ENCODE data around the gene NEAT1. TPM values are rescaled to one million over a fixed set of nuclear protein-coding genes. Genes with fewer than 3 reads are reported as not detected.

NEAT1 gene
- total RNA-seq, 2 experiments from 2014 or later, result 402 to 407 TPM

DNA sequence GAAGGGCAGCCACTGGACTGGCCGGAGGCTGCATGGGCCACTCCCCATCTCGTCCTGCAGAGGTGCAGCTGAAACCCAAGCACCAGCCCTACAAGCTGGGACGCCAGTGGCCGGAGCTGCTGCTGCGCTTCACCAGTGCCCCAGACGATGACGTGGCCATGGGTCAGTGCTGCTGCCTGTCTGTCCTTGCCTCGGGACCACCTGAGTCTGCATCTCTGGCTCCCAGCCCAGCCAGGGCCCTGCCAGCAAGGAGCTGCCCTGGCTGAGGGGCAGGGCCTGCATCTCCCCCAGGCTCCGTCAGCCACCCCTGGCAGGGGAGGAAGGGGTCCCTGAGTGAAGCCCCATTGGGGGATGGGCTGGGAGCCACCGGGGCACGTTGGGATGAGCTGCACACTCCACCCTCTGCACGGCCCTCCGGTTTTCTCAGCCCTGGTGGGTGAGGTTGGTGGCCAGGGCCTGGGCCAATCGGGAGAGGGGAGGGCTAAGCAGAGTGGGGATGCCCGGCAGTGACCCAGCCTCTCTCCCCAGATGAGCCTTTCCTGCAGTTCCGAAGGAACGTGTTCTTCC is 29.0 kb upstream of the NEAT1 start:
- POLR2A ChIA-PET, result no interaction called here
- peaks cover 18% of the 10 kb centered on the region for H3K4me1 Mint-ChIP-seq
- no peak overlapping the region for H3K27ac Mint-ChIP-seq
- no peak overlapping the region for H3K4me3 Mint-ChIP-seq
- no peaks in the 10 kb centered on the region for H3K27me3 Mint-ChIP-seq
- H3K36me3 Mint-ChIP-seq, result peaks cover 17% of the 10 kb centered on the region
- DNase-seq (no peak), ATAC-seq (ENCODE audit: low read depth) (no peak)
- H3K9me3 Mint-ChIP-seq, result no peaks in the 10 kb centered on the region

- ATAC-seq (ENCODE audit: low read depth) (no peak), DNase-seq (no peak)
- no peaks in the 10 kb centered on the region for H3K27me3 Mint-ChIP-seq
- H3K9me3 Mint-ChIP-seq, result no peaks in the 10 kb centered on the region
- POLR2A ChIA-PET, result no interaction called here
- H3K4me1 Mint-ChIP-seq, result peaks cover 13% of the 10 kb centered on the region
- peaks cover 15% of the 10 kb centered on the region for H3K36me3 Mint-ChIP-seq
- no peak overlapping the region for H3K27ac Mint-ChIP-seq
- H3K4me3 Mint-ChIP-seq, result no peak overlapping the region
These were observed 28.5 kb upstream of the NEAT1 start for GRCh38 chr11:65394125-65394536.

DNA sequence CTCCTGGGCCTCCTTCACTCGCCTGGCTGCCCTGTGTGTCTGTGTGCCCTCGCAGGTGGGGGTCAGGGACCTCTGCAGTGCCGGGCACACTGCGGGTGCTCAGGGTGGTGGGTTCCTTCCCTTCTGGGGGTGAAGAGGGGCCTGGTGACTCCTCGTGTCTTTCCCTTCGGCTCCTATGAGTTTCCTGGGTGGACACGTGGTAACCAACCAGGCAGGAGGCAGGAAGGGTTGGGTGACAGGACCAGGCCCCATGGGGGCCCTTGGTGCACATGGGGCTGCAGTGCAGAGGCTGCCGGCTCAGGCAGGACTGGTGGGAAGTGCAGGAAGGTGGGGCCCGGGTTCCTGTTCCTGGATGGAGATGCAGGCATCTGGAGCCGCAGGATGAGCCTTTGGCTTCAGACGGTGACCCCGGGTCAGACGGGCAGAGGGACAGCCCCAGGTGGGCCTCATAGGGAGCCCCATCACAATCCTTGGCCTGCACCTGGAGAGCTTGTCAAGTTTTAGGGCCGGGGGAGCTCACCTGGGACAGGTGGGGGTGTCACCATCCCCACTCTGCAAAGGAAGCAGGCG is 26.6 kb upstream of the NEAT1 start:
- DNase-seq, result no peak
- Mint-ChIP-seq H3K27me3 (no peaks in the 10 kb centered on the region), H3K9me3 (no peaks in the 10 kb centered on the region), H3K4me3 (no peak overlapping the region), H3K4me1 (peaks cover 3% of the 10 kb centered on the region), H3K27ac (no peak overlapping the region), H3K36me3 (peaks cover 12% of the 10 kb centered on the region)
- POLR2A ChIA-PET, result interaction anchor here (1.0 kb wide), 1 partner anchor 10 kb away, joined by 3 read pairs; the partner anchor contains the start of gene FRMD8
- no peak for ATAC-seq (ENCODE audit: low read depth)

- no peaks in the 10 kb centered on the region for H3K27me3 Mint-ChIP-seq
- no peaks in the 10 kb centered on the region for H3K9me3 Mint-ChIP-seq
- POLR2A ChIA-PET, result interaction anchor here (1.0 kb wide), 1 partner anchor 11 kb away, joined by 3 read pairs; the partner anchor contains the start of gene FRMD8
- ATAC-seq (ENCODE audit: low read depth) (no peak), DNase-seq (no peak)
- H3K4me3 Mint-ChIP-seq, result no peak overlapping the region
- H3K27ac Mint-ChIP-seq, result no peak overlapping the region
- peaks cover 12% of the 10 kb centered on the region for H3K36me3 Mint-ChIP-seq
- H3K4me1 Mint-ChIP-seq, result peaks cover 2% of the 10 kb centered on the region
These were observed 25.5 kb upstream of the NEAT1 start for GRCh38 chr11:65396769-65397745.

DNA sequence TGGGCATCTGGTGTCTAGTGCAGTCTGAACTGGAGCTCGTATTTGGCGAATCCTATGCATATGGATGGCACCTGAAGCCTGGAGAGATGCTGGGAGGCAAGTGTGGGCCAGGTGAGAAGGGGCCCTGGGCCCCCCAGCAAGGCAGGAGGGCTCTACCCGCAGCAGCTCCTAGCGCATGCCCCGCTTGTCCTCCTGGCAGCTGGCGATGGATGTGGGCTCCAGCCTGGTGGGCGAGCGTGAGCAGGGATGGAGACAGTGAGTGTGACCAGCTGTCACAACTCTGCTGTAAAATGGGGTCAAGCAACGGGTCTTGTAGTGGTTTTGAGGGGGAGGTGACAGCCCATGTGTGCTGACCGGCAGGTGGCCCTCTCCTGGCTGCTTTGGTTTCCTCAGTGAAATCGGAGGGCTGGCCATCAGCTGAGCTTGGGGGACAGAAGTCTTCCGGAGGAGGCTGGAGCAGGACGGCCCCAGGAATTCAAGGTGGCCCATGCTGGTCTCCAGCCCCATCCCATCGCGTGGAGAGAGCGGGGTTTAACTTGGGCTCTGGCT is 24.2 kb upstream of the NEAT1 start:
- no peak for DNase-seq
- ATAC-seq (ENCODE audit: low read depth), result no peak
- no peak overlapping the region for H3K4me3 Mint-ChIP-seq
- H3K9me3 Mint-ChIP-seq, result no peaks in the 10 kb centered on the region
- H3K27ac Mint-ChIP-seq, result no peak overlapping the region
- no peaks in the 10 kb centered on the region for H3K27me3 Mint-ChIP-seq
- POLR2A ChIA-PET, result interaction anchor here (0.7 kb wide), 1 partner anchor 11 kb away, joined by 4 read pairs; no protein-coding TSS in a partner anchor
- H3K4me1 Mint-ChIP-seq, result peaks cover 1% of the 10 kb centered on the region
- peaks cover 7% of the 10 kb centered on the region for H3K36me3 Mint-ChIP-seq

DNA sequence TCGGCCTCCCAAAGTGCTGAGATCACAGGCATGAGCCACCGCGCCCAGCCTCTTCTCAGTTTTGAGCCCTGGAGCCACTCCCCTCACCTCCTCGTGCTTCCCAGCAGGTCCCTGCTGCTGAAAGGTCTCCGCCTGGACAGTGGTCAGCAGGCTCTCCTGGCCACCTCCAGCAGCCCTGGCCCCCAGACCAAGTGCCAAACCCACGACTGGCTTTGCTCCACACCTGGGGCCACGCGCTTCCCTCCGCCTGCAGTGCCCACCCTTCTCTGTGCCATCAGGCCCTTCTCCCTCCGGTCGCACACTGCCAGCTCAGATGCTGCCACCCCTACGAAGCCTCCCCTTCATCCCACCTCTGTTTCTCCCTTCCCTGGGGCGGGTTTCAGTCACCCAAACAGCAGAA is 23.3 kb upstream of the NEAT1 start:
- no peak overlapping the region for H3K27ac Mint-ChIP-seq
- H3K4me3 Mint-ChIP-seq, result no peak overlapping the region
- no peaks in the 10 kb centered on the region for H3K9me3 Mint-ChIP-seq
- H3K36me3 Mint-ChIP-seq, result peaks cover 7% of the 10 kb centered on the region
- POLR2A ChIA-PET, result no interaction called here
- DNase-seq (no peak), ATAC-seq (ENCODE audit: low read depth) (no peak)
- peaks cover 3% of the 10 kb centered on the region for H3K4me1 Mint-ChIP-seq
- H3K27me3 Mint-ChIP-seq, result no peaks in the 10 kb centered on the region

DNA sequence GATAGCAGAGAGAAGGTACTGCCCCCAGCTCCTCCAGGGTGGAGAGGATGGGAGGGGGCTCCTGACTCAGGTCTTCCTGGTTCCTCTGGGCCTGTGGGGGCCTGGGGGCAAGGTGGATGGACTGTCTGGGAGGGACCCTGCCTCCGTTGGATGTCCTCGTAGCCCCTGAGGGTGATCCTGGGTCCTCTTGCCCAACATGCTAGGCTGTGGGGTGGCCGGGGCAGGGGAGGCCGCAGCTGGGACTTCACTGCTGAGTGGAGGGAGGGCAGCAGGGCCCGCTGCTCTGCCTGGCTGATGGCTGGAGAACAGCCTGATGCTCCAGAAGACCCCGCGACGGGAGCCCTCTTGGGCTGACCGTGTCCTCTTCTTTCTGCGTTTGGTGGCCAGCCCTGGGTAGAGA is 22.8 kb upstream of the NEAT1 start:
- H3K27me3 Mint-ChIP-seq, result no peaks in the 10 kb centered on the region
- no peak overlapping the region for H3K4me3 Mint-ChIP-seq
- POLR2A ChIA-PET, result no interaction called here
- H3K9me3 Mint-ChIP-seq, result no peaks in the 10 kb centered on the region
- no peak overlapping the region for H3K27ac Mint-ChIP-seq
- H3K4me1 Mint-ChIP-seq, result peaks cover 4% of the 10 kb centered on the region
- DNase-seq (no peak), ATAC-seq (ENCODE audit: low read depth) (no peak)
- H3K36me3 Mint-ChIP-seq, result peaks cover 7% of the 10 kb centered on the region

DNA sequence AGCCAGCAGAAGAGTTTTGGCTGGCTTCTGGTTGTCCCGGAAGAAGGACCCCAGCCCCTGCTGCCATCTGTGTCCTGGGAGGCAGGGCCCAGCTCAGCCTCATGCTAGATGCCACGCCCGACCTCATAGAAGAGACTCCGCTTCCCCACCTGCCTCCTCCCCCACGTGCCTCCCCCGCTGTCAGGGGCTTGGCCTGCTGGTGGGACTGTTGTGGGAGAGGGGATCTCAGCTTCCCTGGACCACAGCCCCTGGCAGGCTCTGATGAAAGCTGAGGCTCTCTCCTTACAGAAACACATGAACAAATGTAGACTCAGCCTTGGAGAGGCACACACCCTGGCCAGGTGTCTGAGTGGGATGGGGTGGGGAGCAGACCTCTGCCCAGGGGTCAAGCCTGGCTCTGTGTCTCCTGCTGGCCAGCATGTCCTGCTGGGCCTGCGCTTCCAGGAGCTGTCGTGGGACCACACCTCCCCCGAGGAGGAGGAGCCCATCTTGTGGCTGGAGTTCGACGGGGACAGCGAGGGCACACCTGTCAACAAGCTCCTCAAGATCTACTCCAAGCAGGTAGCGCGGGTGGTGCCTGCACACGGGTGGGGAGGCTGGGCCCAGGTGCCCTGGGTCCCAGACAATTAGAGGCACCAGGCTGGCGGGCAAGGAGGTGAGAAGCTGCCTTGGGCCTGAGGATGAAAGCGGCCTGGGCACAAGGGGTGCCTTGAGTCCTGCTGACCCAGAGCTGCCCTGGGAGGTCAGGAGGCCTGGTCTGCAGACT is 22.1 kb upstream of the NEAT1 start:
- POLR2A ChIA-PET, result interaction anchor here (0.6 kb wide), 1 partner anchor 68 kb away, joined by 5 read pairs; no protein-coding TSS in a partner anchor
- DNase-seq (no peak), ATAC-seq (ENCODE audit: low read depth) (no peak)
- Mint-ChIP-seq H3K4me3 (no peak overlapping the region), H3K36me3 (peaks cover 7% of the 10 kb centered on the region), H3K27me3 (no peaks in the 10 kb centered on the region), H3K9me3 (no peaks in the 10 kb centered on the region), H3K4me1 (peaks cover 4% of the 10 kb centered on the region), H3K27ac (no peak overlapping the region)

DNA sequence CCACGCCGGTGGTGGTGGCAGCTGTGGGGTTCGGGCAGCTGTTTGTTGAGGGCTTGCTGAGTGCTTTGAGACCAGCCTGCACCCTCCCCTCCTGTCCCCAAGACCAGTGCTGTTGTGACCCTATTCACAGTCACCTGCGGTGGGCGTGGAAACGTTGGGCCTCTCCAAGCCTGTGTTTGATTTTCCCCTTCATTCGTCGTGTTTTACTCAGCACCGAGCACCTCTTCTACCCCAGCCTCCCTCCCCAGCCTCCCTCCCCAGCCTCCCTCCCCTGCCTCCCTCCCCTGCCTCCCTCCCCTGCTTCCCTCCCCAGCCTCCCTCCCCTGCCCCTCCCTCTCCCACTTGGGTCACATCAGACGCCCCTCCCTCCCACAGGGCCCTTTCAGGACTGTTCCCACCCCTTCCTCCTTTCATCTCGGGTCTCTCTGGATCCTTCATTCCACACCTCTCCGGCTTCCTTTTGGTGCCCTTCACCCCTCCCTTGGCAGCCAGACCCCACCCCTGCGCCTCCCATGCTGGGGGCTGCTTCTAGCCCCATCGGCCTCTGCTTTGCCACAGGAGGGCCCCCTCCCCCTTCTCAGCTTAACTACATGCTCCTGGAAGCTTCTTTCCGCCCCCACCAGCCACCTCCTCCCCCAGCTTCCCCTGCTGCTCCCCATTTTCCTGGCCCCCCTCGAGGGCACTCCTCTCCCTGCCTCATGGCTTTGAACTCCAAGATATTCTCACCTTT is 21.4 kb upstream of the NEAT1 start:
- no peaks in the 10 kb centered on the region for H3K27me3 Mint-ChIP-seq
- H3K4me1 Mint-ChIP-seq, result peaks cover 4% of the 10 kb centered on the region
- no peaks in the 10 kb centered on the region for H3K9me3 Mint-ChIP-seq
- DNase-seq (no peak), ATAC-seq (ENCODE audit: low read depth) (no peak)
- no peak overlapping the region for H3K27ac Mint-ChIP-seq
- H3K4me3 Mint-ChIP-seq, result no peak overlapping the region
- peaks cover 7% of the 10 kb centered on the region for H3K36me3 Mint-ChIP-seq
- POLR2A ChIA-PET, result interaction anchor here (0.6 kb wide), 1 partner anchor 67 kb away, joined by 5 read pairs; no protein-coding TSS in a partner anchor

GRCh38 chr11:65401803-65402248 is 20.8 kb upstream of the NEAT1 start:
- POLR2A ChIA-PET, result interaction anchor here (0.6 kb wide), 1 partner anchor 165 kb away, joined by 5 read pairs; no protein-coding TSS in a partner anchor
- Mint-ChIP-seq H3K9me3 (no peaks in the 10 kb centered on the region), H3K36me3 (peaks cover 7% of the 10 kb centered on the region), H3K4me3 (no peak overlapping the region), H3K27ac (no peak overlapping the region), H3K4me1 (peaks cover 4% of the 10 kb centered on the region), H3K27me3 (no peaks in the 10 kb centered on the region)
- DNase-seq (no peak), ATAC-seq (ENCODE audit: low read depth) (no peak)

- POLR2A ChIA-PET, result no interaction called here
- Mint-ChIP-seq H3K36me3 (peaks cover 3% of the 10 kb centered on the region), H3K27me3 (no peaks in the 10 kb centered on the region), H3K27ac (no peak overlapping the region), H3K9me3 (no peaks in the 10 kb centered on the region), H3K4me3 (no peak overlapping the region), H3K4me1 (peaks cover 4% of the 10 kb centered on the region)
- no peak for ATAC-seq (ENCODE audit: low read depth)
- DNase-seq, result no peak
These were observed 19.8 kb upstream of the NEAT1 start for GRCh38 chr11:65402790-65403189.

GRCh38 chr11:65403607-65404121 is 18.9 kb upstream of the NEAT1 start:
- Mint-ChIP-seq H3K36me3 (peaks cover under 1% of the 10 kb centered on the region), H3K9me3 (no peaks in the 10 kb centered on the region), H3K4me3 (no peak overlapping the region), H3K27ac (peak overlapping the region; percentile 38), H3K27me3 (no peaks in the 10 kb centered on the region), H3K4me1 (peaks cover 4% of the 10 kb centered on the region)
- ATAC-seq (ENCODE audit: low read depth) (no peak), DNase-seq (no peak)
- POLR2A ChIA-PET, result no interaction called here

Measured in activated naive CD8-positive, alpha-beta T cell treated with anti-CD3 and anti-CD28 coated beads, Interleukin-2, amount 10 ng/mL, durations not matched to agents 7 days and 5 days (primary cell).